HCEC 1CT (cell line): ENCODE data around the gene CATSPER1.

Experiments
- DNase-seq: peaks from one replicate; pipeline ENCODE4 v3.0.0-alpha.2; 2017

The CATSPER1 gene

GRCh38 chr11:65992056-65992455 lies 34.2 kb downstream of the CATSPER1 start:
- DNase-seq = no peak

GRCh38 chr11:65988791-65989592 lies 37.3 kb downstream of the CATSPER1 start:
- peak; percentile 90 for DNase-seq

DNA sequence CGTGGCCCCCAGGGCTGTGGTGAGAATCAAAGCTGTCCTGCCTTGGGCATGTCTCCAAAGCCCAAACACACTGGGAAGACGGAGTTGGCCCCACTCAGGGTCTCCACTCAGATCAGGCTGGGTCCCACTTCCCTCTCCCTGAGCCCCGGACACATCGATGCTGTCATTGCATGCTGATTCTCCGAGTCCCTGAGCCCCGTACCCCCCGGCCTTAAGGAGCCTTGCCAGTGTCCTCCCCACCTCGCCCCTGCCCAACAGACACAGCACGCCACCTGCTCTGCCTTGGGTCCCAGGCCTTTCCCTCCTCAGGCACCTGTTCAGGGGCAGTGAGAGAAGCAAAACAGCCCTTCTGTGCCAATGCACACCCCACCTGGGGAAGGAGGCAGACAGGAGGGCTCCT lies 38.9 kb downstream of the CATSPER1 start:
- DNase-seq = no peak

- DNase-seq = no peak
Measured at GRCh38 chr11:65983589-65983987, 42.7 kb downstream of the CATSPER1 start.

GRCh38 chr11:65982824-65983588 lies 43.3 kb downstream of the CATSPER1 start:
- DNase-seq = no peak

- DNase-seq = no peak
Measured at GRCh38 chr11:65981972-65982823, 44.1 kb downstream of the CATSPER1 start.

- DNase-seq = no peak
Measured at GRCh38 chr11:65981101-65981740, 45.1 kb downstream of the CATSPER1 start.

GRCh38 chr11:65979261-65979759 lies 47.0 kb downstream of the CATSPER1 start:
- DNase-seq = no peak

DNA sequence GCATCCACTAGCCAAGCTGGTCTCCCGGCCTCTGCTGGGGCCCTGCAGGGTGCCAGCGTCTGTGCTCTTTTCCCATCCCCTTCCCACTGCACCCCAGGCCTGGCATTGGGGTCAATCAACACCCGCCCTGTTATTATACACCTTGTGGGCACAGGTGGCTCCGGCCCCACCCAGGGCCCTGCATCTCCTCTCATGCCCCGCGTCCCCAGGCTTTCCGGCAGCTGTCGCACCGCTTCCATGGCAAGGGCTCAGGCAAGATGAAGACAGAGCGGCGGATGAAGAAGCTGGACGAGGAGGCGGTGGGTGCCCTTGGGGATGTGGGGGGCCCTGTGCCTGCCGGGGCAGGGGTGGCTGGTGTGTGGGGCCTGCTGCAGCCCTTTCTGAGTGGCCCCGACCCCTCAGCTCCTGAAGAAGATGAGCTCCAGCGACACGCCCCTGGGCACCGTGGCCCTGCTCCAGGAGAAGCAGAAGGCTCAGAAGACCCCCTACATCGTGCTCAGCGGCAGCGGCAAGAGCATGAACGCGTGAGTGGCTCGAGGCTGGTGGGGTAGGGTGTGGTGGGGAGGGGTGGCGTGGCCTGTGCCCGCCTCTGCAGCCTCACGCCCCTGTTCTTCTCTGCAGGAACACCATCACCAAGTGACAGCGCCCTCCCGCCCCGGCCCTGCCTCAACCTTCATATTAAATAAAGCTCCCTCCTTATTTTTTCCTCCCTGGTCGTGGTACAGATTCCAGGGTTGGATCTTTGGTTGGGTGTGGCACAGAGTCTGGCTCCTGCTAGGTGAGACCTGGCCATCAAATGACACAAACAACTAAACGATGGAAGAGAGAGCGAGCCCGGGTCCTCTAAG lies 47.7 kb downstream of the CATSPER1 start:
- no peak for DNase-seq

- DNase-seq = no peak
Measured at GRCh38 chr11:65977621-65978390, 48.5 kb downstream of the CATSPER1 start.

- no peak for DNase-seq
Measured at GRCh38 chr11:65976216-65977176, 49.8 kb downstream of the CATSPER1 start.

DNA sequence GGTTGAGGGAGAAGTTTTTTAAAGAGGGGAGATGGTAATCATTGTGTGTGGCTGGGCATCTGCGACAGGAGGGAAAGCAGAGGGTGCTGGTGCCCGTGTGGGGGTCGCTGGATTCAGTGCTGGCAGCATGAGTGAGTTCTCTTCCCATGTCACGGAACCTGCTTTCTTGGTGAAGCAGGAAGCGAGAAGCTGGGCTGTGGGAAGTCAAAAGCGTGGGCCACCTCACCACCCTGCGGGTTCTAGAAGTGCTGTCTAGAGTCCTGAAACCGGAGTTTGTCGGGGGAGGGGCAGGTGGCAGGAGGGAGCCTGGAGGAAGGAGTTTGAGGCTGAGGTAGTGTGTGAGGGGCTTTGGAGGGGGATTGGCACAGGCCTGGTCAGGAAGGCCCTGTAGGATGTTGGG lies 50.5 kb downstream of the CATSPER1 start:
- DNase-seq = no peak

DNA sequence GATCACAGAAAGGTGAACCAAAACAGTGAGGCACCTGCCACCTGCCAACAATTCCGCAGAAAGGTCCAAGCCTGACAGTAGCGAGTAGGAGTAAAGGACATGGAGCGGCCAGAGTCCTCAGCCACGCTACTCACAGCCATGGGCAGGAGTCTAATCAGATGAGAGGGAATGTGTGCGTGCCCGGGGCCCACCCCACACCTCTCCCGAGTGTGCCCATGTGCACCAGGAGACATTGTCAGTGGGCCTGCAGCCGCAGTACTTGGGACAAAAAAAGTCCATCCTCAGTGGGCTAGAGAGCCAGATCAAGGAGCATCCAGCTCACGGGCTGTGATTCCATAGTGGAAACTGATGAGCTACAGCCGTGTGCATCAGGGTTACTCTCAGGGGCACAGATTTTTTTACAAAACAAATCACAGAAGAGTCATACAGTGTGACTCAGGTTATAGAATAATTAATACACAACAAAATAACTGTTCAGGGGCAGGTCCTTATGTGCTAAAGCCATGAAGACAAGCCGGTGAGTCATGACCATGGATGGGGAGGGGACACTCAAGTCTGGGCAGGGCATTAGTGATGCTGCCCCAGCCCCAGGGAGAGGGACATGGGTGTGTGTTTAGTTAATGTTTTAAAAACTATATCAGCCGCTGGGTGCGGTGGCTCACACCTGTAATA lies 52.7 kb downstream of the CATSPER1 start:
- DNase-seq = peak; percentile 61

- DNase-seq = no peak
Measured at GRCh38 chr11:65972116-65972515, 54.2 kb downstream of the CATSPER1 start.

GRCh38 chr11:65968600-65969482 lies 57.4 kb downstream of the CATSPER1 start:
- DNase-seq = no peak

GRCh38 chr11:65967329-65967934 lies 58.8 kb downstream of the CATSPER1 start:
- DNase-seq = no peak
